CD4-positive, alpha-beta T cell treated with Interleukin-6 for 4 hours (primary cell): Measurements from ENCODE around the gene IRGQ.
"Not testable (repeated sequence)": the region's sequence is repeated elsewhere in the genome, so short reads cannot be mapped to it uniquely, and the experiment has no call there.

Source experiments
- DNase-seq: peaks from one replicate; pipeline ENCODE4 v3.0.0-alpha.2; 2020; ENCODE audit warnings: mixed read lengths

Gene IRGQ, protein sequence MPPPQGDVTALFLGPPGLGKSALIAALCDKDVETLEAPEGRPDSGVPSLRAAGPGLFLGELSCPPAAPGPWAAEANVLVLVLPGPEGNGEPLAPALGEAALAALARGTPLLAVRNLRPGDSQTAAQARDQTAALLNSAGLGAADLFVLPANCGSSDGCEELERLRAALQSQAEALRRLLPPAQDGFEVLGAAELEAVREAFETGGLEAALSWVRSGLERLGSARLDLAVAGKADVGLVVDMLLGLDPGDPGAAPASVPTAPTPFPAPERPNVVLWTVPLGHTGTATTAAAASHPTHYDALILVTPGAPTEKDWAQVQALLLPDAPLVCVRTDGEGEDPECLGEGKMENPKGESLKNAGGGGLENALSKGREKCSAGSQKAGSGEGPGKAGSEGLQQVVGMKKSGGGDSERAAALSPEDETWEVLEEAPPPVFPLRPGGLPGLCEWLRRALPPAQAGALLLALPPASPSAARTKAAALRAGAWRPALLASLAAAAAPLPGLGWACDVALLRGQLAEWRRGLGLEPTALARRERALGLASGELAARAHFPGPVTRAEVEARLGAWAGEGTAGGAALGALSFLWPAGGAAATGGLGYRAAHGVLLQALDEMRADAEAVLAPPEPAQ

DNA sequence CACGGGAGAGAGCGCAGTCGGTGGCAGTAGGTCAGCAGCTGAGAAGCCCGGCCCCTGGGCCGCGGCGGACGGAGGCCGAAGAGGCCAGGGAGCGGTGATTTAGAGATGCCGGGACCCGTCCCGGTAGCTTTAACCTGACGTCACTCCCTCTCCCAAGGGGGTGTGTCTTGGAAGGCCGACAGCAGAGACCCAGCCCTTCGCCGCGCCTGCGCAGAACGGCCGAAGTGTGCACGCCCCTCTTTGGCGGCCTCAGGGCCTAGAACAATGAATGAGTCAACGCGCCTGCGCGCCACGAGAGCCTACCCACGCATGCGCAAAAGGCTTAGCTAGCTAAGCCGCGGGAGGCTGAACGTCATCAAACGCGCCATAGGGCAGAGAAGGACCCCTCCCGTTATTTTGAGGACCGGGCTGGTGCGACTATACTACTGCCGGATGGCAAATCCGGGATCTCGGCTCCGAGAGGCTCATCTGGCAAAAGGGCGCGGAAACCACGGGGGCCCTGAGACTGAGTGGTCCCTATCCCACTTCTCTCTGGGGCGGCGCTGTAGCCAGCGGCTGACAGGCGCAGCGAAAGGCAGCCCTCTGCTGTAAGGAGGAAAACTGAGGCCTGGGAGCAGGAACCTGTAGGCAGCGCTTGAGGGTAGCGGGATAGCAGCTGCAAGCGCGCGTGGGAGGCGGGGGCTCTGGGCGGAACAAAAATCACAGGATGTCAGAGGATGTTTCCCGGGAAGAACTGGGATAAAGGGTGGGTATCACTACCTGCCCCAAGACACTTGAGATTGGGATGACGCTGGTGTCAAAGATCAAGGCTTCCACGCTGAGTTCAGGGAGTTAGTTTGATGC, at the start of gene IRGQ, which contains the start of gene ZNF576:
TSS of gene IRGQ (minus strand) at position 136 of the 843 bp plus-strand sequence. CDS start 796 bp downstream, outside the sequence.
TSS of gene ZNF576 (plus strand) at position 597 of the 843 bp plus-strand sequence. CDS start 514 bp downstream, outside the sequence.
- peak; percentile 100 for DNase-seq

DNA sequence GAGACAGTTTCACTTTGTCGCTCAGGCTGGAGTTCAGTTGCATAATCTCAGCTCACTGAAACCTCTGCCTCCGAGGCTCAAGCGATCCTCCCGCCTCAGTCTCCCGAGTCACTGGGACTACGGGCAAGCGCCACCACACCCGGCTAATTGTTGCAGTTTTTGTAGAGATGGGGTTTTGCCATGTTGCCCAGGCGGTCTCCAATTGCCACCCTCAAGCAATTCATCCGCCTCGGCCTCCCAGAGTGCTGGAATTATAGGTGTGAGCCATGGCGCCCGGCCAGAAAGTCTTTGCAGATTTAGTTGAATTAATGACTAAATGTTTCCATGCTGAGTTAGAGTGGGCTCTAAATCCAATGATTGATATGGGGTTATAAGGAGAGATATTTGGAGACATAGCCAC, 48.2 kb upstream of the IRGQ start:
- no peak for DNase-seq

DNA sequence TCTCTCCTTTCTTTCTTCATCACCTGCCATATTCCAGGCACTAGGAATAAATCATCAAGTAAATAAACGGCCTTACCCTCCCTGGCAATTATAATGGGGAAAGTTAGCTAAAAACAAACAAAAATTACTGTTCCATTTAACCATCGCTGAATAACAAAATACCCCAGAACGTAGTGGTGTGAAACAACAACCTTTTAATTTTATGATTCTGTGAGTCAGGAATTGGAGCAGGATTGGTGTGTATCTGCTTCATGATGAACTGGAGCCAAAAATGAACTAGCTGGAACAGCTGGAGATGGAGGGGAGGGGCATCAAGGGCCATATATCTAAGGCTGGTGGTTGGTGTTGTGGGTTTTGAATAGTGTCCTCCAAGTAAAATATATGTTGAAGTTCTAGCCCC, 47.4 kb upstream of the IRGQ start:
- DNase-seq = no peak

DNA sequence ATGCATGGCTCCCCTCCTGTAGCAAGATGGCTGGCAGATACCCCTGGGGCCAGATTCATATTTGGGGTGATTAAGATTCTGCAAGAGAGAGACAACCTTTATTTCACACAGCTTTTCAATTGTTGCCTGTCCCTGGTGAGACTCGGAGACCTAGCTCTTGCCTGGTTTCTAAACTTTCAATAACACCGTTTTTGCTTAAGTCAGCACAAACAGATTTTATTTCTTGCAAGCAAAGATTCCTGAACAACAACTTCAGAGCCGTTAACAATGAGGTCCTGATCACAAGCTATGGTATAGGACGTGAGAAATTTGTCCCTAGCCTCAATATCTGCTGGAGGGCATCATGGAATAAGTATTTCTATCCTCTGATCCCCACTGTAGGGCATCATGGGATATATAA, 46.6 kb upstream of the IRGQ start:
- DNase-seq = no peak

DNA sequence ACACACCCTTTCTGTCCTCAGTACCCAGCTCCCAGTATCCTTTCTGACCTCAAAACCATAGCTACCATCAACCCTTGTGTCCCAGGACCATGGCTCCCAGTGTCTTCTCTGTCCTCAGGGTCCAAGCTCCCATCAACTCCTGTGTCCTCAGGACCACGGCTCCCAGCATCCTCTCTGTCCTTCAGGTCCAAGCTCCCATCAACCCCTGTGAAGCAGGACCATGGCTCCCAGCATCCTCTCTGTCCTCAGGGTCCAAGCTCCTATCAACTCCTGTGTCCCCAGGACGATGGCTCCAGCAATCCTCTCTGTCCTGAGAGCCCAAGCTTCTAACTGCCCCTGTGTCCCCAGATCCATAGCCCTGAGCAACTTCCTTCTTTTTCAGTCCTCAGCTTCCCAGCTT, 45.4 kb upstream of the IRGQ start:
- no peak for DNase-seq

DNA sequence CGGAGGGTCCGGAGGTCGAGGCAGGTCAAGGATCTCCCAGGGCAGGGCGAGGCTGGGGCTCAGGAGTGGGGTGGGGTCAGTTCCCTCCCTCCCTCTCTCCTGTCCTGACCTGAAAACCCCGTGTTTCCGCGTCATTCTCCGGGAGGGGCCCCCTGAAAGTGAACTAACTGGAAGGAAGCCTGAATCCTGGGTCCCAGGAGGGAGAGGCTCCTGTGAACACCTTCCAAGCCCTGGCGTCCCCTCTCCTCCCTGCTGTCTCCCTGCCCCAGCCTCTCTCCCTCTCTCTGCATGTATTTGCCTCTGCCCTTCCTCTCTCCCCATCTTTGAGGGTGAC, 44.5 kb upstream of the IRGQ start:
- DNase-seq = no peak

DNA sequence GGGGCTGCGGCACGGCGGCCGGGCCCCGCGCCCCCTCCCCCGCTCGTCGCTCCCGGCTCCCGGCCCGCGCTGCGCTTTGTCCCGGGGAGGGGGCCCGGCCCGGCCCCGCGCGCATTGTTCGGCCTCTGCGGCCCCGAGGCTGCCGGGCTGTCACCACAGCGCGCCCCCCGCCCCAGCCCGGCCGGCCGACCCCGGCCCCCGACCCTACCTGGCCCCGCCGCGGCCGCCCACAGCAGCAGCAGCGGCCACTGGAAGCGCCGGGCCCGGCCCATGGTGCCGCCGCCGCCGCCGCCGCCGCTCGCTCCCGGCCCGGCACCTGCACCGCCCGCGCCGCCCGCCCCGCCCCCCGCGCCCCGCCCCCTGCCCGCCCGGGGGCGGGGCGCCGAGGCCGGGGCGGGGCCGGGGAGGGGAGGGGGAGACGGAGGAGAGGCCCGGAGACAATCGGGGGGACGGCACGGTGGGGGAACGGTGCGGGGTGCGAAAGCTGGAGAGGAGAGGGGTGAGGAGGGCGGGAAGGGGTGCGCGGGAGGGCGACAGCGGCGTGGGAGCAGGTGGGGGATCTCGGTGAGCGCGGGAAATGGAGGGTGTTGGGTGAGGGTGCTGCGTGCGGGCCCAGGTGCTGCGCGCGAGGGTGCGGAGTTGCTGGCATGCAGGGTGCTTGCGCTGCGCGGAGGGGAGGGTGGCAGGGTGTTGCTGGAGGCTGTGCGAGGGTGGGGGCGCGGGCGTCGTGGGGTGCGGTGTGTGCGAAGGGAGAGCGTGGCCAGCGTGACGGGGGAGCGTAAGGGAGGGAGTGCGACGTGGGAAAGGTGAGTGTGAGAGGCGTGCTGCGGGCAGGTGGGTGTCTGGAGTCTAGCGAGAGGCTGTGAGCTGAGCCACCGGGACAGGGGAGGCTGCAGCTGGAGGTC, 43.8 kb upstream of the IRGQ start, which contains the start of gene CADM4:
TSS of gene CADM4 (minus strand) at position 332 of the 905 bp plus-strand sequence. CDS start at position 272, 60 bp downstream.
- DNase-seq = peak; percentile 66

DNA sequence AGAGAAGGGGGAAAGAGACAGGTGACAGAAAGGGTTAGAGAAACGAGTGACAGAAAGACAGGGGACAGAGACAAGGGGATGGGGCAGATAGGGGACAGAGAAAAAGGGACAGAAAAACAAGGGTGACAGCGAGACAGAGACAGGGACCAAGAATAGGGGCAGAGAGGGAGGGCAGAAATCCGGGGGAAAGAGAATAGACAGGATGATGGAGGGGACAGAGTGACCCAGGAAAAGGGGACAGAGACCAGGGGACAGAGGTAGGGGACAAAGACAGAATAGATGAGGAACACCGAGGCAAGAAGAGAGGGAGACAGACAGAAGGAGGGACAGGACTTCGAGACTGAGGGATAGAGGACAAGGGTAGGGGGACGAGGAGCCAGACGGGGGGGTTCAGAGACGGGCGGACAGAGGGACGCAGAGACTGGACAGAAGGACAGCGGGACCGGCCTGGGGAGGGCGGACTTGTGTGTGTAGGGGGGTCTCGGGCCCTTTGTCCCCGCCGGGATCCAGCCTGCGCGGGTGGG, 43.1 kb upstream of the IRGQ start:
- no peak for DNase-seq

DNA sequence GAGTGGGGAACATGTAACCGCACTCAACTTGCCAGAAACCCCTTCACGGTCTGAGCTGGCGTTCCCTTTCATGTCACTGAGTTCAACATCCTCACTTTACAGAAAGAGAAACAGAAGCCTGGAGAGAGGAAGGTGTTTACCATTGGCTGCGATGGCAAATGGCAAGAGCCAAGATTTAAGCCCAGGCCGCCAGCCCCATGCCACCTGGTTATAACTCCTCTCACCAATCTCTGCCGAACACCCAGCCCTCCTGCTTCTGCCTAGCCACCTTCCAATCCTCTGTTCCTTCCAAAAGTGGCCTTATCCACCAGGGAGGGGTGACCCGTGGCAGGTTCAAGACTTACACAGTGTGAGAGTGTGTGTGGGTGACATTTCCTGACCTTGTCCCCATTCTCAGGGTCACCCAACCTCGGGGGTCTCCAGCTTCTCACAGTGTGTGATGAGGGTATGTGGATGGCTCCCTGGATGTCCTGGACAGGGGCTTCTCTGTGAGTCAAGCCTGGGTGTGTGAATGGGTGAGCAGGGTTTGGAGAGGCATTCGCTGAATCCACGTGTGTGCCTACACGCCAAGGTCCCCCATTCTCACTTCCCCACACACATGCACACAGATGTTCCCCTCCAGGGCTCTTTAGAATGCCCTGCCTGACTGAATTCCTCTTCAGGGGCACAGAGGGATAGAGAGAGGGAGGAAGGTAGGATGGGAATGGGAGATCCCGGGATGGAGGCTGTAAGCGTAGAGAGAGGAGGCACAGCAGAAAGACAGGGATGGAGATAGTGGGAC, 42.5 kb upstream of the IRGQ start:
- DNase-seq = no peak

DNA sequence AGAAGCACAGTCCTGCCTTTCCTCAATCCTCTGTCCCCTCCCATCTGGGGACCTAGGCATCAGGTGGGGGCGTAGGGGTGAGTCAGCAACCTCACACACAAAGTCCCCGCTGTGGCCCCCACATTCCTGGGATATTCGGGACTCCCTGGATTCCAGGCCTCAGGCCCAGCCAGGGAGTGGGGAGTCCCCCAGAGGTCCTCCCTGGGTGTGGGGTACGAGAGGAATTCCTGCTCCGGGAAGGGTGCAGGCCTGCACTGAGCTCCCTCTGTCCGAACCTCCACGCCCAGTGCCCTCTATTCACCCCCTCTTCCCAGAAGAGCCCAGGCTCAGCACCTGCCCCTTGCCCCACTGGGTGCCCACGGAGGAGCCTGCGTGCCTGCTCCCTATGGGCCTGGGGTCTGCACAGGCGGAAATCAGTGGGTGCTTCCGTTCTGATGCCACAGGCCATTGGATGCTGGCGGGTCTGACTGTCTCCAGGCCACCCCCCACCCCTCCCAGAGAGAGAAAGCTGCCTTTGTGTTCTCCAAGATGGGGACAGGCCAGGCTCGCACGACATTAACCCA, 40.3 kb upstream of the IRGQ start:
- no peak for DNase-seq

DNA sequence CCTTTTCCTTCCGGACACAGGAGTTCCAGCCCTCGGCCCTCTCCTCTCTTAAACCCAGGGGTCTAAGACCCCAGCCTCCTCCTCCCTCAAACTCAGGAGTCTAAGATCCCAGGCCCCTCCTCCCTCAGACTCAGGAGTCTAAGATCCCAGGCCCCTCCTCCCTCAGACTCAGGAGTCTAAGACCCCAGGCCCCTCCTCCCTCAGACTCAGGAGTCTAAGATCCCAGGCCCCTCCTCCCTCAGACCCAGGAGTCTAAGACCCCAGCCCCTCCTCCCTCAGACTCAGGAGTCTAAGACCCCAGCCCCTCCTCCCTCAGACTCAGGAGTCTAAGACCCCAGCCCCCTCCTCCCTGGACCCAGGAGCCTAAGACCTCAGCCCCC, 39.6 kb upstream of the IRGQ start:
- DNase-seq = not testable (repeated sequence)

DNA sequence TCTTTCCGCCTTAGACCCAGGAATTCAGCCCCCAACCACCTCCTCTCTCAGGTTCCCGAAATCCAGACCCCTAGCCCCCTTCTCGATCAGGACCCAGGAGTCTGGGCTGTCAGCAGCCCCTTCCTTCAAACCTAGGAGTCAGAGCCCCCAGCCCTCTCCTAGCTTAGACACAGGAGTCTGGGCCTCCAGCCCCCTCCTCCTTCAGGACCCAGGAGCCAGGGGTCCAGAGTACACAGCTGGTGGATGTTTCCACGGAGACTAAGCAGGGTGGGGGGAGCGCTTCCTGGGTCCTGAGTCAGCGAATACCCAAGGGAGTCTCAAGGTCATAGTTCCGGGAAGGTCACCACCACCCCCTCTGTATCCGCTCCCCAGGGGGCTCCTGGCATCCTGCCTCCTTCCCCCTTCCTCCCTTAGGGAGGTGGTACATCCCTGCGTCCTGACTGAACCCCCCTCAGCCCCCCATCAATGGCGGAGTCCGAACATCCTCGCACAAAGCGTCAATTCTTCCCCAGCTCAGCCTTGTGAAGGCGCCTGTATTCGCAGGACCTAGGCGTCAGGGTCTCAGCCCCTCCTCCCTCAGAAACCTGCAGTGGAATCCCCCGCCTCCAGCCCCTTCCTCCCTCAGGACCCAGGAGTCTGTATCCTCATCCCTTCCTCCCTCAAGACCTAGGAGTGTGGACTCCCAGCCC, 39.1 kb upstream of the IRGQ start:
- DNase-seq = no peak

DNA sequence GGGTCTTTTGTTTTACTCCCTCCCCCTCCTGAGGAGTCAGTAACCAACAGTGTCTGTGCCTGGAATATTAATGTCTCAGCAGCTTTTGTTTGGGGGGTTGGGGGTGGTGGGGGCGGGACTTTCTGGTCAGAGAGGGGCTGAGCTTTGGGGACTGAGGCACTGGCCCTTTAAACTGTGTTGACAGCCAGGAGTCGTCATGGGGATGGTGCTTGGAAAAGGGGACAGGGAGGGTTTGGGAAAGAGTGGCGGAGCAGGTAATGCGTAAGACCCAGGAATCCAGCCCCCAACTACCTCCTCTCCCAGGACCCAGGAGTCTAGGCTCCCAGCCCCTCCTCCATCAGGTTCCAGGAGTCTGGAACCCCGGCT, 38.6 kb upstream of the IRGQ start:
- DNase-seq = no peak

DNA sequence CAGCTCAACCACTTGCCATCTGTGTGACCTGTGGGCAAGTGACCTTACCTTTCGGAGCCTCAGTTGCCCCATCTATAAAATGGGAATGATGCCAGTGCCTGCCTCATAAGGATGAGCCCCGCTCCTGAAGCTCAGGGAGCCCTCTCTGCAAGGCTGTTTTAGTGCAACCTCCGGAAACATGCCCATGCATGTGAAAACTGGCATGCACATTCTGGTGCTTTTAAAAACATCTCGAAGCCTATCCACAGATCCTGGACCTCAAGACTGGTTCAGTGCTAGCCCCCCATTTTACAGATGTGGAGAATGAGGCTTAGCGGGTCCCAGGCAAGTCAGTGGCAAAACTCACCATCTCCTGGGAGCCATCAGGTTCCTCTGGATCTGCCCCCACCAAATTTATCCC, 38.1 kb upstream of the IRGQ start:
- no peak for DNase-seq

DNA sequence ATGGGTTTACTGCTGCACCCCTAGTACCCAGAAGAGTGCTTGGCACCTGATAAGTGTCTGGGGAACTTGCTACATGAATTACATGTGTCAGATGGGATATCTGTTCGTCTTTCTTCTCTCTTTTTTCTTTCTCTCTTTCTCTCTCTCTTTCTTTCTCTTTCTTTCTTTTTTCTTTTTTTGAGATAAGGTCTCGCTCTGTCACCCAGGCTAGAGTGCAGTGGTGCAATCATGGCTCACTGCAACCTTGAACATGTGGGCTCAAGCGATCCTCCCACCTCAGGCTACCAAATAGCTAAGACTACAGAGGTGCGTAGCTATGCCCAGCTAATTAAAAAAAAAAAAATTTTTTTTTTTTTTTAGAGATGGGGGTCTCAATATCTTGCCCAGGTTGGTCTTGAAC, 37.6 kb upstream of the IRGQ start:
- DNase-seq = no peak

DNA sequence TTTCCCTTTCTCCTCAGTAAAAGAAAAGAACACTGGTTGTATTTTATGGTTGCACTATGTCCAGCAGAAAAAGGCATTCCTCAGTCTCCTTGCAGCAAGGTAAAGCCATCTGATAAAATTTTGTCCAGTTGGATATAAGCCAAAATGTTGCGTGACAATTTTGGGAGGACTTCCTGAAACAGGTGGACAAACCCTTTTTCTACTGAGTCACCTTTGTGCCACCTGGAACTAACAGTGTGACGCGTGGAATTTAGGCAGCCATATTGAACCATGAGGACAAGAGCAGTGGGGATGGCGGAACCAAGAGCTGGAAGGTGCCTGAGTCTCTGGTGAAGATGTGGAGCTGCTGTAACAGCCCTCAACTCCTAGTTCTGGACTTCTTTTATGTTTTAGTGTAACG, 35.6 kb upstream of the IRGQ start:
- no peak for DNase-seq

DNA sequence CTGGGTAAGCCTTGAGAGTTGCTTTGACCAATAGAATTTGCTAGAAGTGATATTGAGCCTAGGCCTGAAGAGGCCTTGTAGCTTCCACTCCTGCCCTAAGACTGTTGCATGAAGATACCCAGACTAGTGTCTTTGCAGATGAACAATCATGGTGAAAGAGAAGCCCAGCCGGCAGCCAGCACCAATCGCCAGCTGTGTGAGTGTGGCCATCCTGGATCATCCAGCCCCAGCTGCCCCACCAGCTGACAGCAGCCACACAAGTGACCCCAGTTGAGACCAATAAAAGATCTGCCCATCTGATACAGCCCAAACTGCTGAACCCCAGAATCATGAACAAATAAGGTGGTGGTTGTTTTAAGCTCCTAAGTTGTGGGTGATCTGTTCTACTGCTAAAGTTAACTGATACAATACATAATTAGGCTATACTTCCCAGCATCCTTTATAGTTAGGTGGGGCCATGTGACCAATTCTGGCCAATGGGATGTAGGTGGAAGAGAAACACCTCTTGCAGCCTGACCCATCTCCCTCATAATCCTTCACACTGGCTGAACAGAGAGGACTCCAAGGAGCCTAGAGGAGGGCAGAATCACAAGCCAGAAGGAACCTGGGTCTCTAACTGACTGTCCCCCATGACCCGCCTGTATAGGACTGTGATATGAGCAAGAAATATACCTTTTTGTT, 32.9 kb upstream of the IRGQ start:
- no peak for DNase-seq

DNA sequence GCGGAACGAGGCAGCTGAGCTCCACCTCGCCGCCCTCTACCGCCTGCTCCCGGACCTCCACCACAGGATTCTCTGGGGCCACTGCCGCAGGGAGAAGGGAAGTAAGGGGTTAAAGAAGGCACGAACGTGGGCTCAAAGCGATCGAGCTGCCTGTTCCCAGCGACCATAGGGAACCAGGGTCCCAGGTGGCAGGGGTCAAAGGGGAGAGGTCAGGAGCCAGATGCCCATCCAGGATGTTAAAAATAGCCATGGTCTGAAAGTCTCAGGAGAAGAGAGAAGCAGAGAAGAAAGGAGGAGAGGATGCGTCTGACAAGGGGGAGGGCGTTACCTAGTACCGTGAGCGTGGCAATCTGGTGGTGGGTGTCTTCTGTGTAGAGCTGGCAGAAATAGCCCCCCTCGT, 30.9 kb upstream of the IRGQ start:
- no peak for DNase-seq

DNA sequence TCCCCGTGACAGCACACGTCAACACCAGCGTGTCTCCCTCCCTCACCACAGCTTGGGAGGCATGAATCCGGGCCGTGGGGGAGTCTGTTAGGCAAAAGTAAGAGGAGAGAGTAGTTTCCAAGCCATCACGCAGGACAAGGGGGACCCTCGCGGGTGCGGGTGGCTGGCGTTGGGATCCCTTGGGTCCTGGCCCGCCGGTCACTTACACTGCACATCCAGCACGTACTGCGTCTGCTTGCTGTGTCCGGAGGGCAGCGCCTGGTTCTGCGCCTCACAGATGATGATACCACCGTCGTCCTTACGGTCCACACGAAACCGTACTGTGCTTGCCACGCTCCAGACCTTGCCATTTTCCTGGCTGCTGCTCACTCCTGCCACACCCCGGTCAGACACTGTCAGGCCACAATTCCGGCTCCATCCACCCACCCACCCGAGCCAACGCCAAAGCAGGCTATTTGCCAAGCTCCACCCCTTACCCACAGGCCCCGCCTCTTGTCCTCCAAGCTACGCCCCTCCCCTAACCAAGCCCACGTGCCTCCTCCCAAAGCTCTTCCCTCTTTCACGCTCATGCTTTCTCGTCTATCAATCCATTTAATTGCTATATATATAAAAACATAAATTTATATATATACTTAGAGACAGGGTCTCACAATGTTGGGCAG, 30.1 kb upstream of the IRGQ start:
- peak; percentile 24 for DNase-seq
